ENCODE results near the gene LCN15.
A peak's percentile ranks its signal among the peaks of the same experiment; 100 is the strongest.

The LCN15 gene

DNA sequence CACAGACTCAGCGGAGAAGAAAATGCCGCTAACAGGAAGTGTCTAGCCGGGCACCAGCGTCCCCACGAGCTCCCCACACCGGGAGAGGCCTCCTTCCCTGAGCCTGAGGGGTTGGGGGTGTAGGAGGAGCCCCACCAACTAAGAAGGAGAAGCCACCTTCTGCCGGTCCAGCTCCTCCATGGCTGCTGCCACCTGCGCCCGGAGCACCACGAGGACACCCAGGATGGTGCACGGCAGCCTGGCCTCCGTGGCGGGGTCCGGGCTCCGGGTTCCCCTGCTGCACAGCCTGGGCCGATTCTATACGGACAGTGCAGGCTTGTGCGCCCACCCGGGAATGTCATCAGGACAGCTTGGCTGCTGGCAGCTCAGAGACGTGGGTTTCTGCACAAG, 6.6 kb downstream of the LCN15 start:
- H2BK120ac ChIP-seq (ENCODE audit: low read depth, low read length) = no peak overlapping the region
- H2BK12ac ChIP-seq (ENCODE audit: low read length in 2 of 2) = no peak overlapping the region
- WGBS = 90% methylated on average over 20 of the region's 20 CpGs
- no peak overlapping the region for H3K23ac ChIP-seq (ENCODE audit: low read length in 2 of 2)
- H3K4ac ChIP-seq (ENCODE audit: low read depth in 1 of 2, low read length in 2 of 2) = no peak overlapping the region
- H3K14ac ChIP-seq (ENCODE audit: low read length in 2 of 2) = no peak overlapping the region
- peaks cover 11 to 44% of the 10 kb centered on the region in 2 experiments for H3K27me3 ChIP-seq (ENCODE audit: control insufficient read depth in 1 of 2, insufficient read depth in 1 of 2, low read length in 2 of 2)
- H3K79me1 ChIP-seq (replicated peaks; ENCODE audit: low read length, poor library complexity, severe bottlenecking) = no peaks in the 10 kb centered on the region
- H3K4me3 ChIP-seq (ENCODE audit: insufficient read depth in 1 of 2, low read depth in 1 of 2, low read length in 2 of 2) = peak overlapping the region in 1 of 2 experiments; percentile 8
- H3K4me1 ChIP-seq (ENCODE audit: control insufficient read depth, insufficient read depth, low read depth, low read length) = peaks cover 3% of the 10 kb centered on the region
- H3K4me2 ChIP-seq (ENCODE audit: low read length, poor library complexity, severe bottlenecking) = no peak overlapping the region
- no peak overlapping the region for H4K91ac ChIP-seq (ENCODE audit: low read length)
- H2AFZ ChIP-seq (ENCODE audit: low read depth, low read length) = no peak overlapping the region
- no peak overlapping the region for H4K8ac ChIP-seq (ENCODE audit: low read length)
- no peak for DNase-seq
- peaks cover 11% of the 10 kb centered on the region for H3K9me3 ChIP-seq (ENCODE audit: control insufficient read depth, low read length)
- no peak overlapping the region for H3K27ac ChIP-seq (ENCODE audit: low read length, poor library complexity, severe bottlenecking)
- H2BK5ac ChIP-seq (ENCODE audit: low read depth, low read length, poor library complexity, severe bottlenecking) = no peak overlapping the region
- H2BK15ac ChIP-seq (ENCODE audit: low read depth, poor library complexity, severe bottlenecking) = no peak overlapping the region
- H3K9ac ChIP-seq (ENCODE audit: low read length) = no peak overlapping the region
- H2AK5ac ChIP-seq (ENCODE audit: low read length, severe bottlenecking) = no peak overlapping the region
- H3K36me3 ChIP-seq (ENCODE audit: control insufficient read depth in 1 of 2, insufficient read depth in 2 of 2, low read depth in 1 of 2, low read length in 2 of 2) = no peaks in the 10 kb centered on the region
- H3K18ac ChIP-seq (ENCODE audit: low read depth in 1 of 2, low read length in 2 of 2) = no peak overlapping the region

DNA sequence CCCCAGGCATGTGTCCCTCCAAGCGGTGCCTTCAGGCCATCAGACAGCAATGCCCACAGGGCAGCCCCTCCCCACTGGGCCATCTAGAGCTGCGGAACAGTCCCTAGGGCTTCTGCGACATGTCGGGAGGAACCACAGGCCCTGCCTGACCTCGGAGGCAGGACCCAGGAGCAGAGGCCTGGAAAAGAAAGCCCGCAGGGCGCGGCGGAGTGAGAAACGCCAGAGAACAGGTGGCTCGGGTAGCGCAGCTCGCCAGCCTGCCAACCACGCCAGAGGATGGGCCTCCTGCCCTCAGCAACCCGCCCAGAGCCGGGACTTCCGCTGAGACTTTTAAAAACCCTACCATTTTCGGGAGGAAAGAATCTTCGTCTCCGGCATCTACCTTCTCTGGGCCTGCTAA, 7.0 kb downstream of the LCN15 start:
- no peak overlapping the region for H3K27ac ChIP-seq (ENCODE audit: low read length, poor library complexity, severe bottlenecking)
- no peak overlapping the region for H3K9ac ChIP-seq (ENCODE audit: low read length)
- no peak overlapping the region for H4K8ac ChIP-seq (ENCODE audit: low read length)
- no peak overlapping the region for H3K4ac ChIP-seq (ENCODE audit: low read depth in 1 of 2, low read length in 2 of 2)
- no peak overlapping the region for H2BK120ac ChIP-seq (ENCODE audit: low read depth, low read length)
- no peak overlapping the region for H3K23ac ChIP-seq (ENCODE audit: low read length in 2 of 2)
- no peak overlapping the region for H3K18ac ChIP-seq (ENCODE audit: low read depth in 1 of 2, low read length in 2 of 2)
- H3K9me3 ChIP-seq (ENCODE audit: control insufficient read depth, low read length) = peaks cover 11% of the 10 kb centered on the region
- H3K36me3 ChIP-seq (ENCODE audit: control insufficient read depth in 1 of 2, insufficient read depth in 2 of 2, low read depth in 1 of 2, low read length in 2 of 2) = no peaks in the 10 kb centered on the region
- no peak overlapping the region for H3K4me2 ChIP-seq (ENCODE audit: low read length, poor library complexity, severe bottlenecking)
- H2AFZ ChIP-seq (ENCODE audit: low read depth, low read length) = no peak overlapping the region
- peaks cover 11 to 45% of the 10 kb centered on the region in 2 experiments for H3K27me3 ChIP-seq (ENCODE audit: control insufficient read depth in 1 of 2, insufficient read depth in 1 of 2, low read length in 2 of 2)
- H2BK12ac ChIP-seq (ENCODE audit: low read length in 2 of 2) = no peak overlapping the region
- H3K79me1 ChIP-seq (replicated peaks; ENCODE audit: low read length, poor library complexity, severe bottlenecking) = no peaks in the 10 kb centered on the region
- no peak overlapping the region for H2BK5ac ChIP-seq (ENCODE audit: low read depth, low read length, poor library complexity, severe bottlenecking)
- H3K4me3 ChIP-seq (ENCODE audit: insufficient read depth in 1 of 2, low read depth in 1 of 2, low read length in 2 of 2) = no peak overlapping the region
- DNase-seq = no peak
- no peak overlapping the region for H2BK15ac ChIP-seq (ENCODE audit: low read depth, poor library complexity, severe bottlenecking)
- no peak overlapping the region for H3K14ac ChIP-seq (ENCODE audit: low read length in 2 of 2)
- peaks cover 3% of the 10 kb centered on the region for H3K4me1 ChIP-seq (ENCODE audit: control insufficient read depth, insufficient read depth, low read depth, low read length)
- WGBS = 87% methylated on average over 20 of the region's 20 CpGs
- H2AK5ac ChIP-seq (ENCODE audit: low read length, severe bottlenecking) = no peak overlapping the region
- H4K91ac ChIP-seq (ENCODE audit: low read length) = no peak overlapping the region

DNA sequence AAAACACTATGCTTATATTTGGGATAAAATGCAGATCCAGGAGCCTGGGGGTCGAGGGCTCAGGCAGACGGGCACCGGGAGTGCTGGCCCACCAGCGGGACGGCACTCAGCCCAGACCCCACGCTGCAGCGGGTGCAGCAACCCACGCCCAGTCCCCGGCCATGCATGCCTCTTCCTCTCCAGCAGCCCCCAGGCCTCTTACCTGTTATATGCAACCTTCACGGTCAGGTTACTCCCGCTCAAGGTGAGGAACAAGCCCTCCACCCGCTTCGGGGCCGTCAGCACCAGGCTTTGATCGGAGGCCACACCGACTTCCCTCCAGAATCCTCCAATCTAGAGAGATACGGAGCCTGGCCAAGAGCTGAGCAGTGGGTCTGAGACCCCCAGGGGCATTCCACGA, 7.5 kb downstream of the LCN15 start:
- no peak overlapping the region for H2BK5ac ChIP-seq (ENCODE audit: low read depth, low read length, poor library complexity, severe bottlenecking)
- no peak overlapping the region for H3K4me3 ChIP-seq (ENCODE audit: insufficient read depth in 1 of 2, low read depth in 1 of 2, low read length in 2 of 2)
- DNase-seq = no peak
- H2AFZ ChIP-seq (ENCODE audit: low read depth, low read length) = no peak overlapping the region
- no peaks in the 10 kb centered on the region for H3K79me1 ChIP-seq (replicated peaks; ENCODE audit: low read length, poor library complexity, severe bottlenecking)
- H3K9me3 ChIP-seq (ENCODE audit: control insufficient read depth, low read length) = peaks cover 16% of the 10 kb centered on the region
- H3K4ac ChIP-seq (ENCODE audit: low read depth in 1 of 2, low read length in 2 of 2) = no peak overlapping the region
- no peak overlapping the region for H2BK12ac ChIP-seq (ENCODE audit: low read length in 2 of 2)
- H3K27ac ChIP-seq (ENCODE audit: low read length, poor library complexity, severe bottlenecking) = no peak overlapping the region
- no peaks in the 10 kb centered on the region for H3K36me3 ChIP-seq (ENCODE audit: control insufficient read depth in 1 of 2, insufficient read depth in 2 of 2, low read depth in 1 of 2, low read length in 2 of 2)
- no peak overlapping the region for H2BK120ac ChIP-seq (ENCODE audit: low read depth, low read length)
- H3K23ac ChIP-seq (ENCODE audit: low read length in 2 of 2) = no peak overlapping the region
- no peak overlapping the region for H3K14ac ChIP-seq (ENCODE audit: low read length in 2 of 2)
- no peak overlapping the region for H3K18ac ChIP-seq (ENCODE audit: low read depth in 1 of 2, low read length in 2 of 2)
- H3K9ac ChIP-seq (ENCODE audit: low read length) = no peak overlapping the region
- no peak overlapping the region for H2BK15ac ChIP-seq (ENCODE audit: low read depth, poor library complexity, severe bottlenecking)
- no peak overlapping the region for H2AK5ac ChIP-seq (ENCODE audit: low read length, severe bottlenecking)
- peaks cover 14 to 48% of the 10 kb centered on the region in 2 experiments for H3K27me3 ChIP-seq (ENCODE audit: control insufficient read depth in 1 of 2, insufficient read depth in 1 of 2, low read length in 2 of 2)
- no peak overlapping the region for H4K8ac ChIP-seq (ENCODE audit: low read length)
- 96% methylated on average over 18 of the region's 18 CpGs for WGBS
- peaks cover 3% of the 10 kb centered on the region for H3K4me1 ChIP-seq (ENCODE audit: control insufficient read depth, insufficient read depth, low read depth, low read length)
- no peak overlapping the region for H4K91ac ChIP-seq (ENCODE audit: low read length)
- no peak overlapping the region for H3K4me2 ChIP-seq (ENCODE audit: low read length, poor library complexity, severe bottlenecking)

DNA sequence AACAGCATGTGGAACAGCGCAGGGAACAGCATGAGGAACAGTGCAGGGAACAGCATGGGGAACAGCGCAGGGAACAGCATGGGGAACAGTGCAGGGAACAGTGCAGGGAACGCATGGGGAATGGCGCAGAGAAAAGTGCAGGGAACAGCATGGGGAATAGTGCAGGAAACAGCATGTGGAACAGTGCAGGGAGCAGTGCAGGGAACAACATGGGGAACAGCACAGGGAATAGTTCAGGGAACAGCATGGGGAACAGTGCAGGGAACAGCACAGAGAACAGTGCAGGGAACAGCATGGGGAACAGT, 8.2 kb downstream of the LCN15 start:
- no peak overlapping the region for H2AFZ ChIP-seq (ENCODE audit: low read depth, low read length)
- no peak overlapping the region for H3K4me2 ChIP-seq (ENCODE audit: low read length, poor library complexity, severe bottlenecking)
- no peak for DNase-seq
- H3K4me3 ChIP-seq (ENCODE audit: insufficient read depth in 1 of 2, low read depth in 1 of 2, low read length in 2 of 2) = no peak overlapping the region
- no peak overlapping the region for H3K4ac ChIP-seq (ENCODE audit: low read depth in 1 of 2, low read length in 2 of 2)
- H4K91ac ChIP-seq (ENCODE audit: low read length) = no peak overlapping the region
- no peak overlapping the region for H2BK12ac ChIP-seq (ENCODE audit: low read length in 2 of 2)
- peaks cover 3% of the 10 kb centered on the region for H3K4me1 ChIP-seq (ENCODE audit: control insufficient read depth, insufficient read depth, low read depth, low read length)
- no peaks in the 10 kb centered on the region for H3K79me1 ChIP-seq (replicated peaks; ENCODE audit: low read length, poor library complexity, severe bottlenecking)
- H3K9me3 ChIP-seq (ENCODE audit: control insufficient read depth, low read length) = peaks cover 19% of the 10 kb centered on the region
- H3K18ac ChIP-seq (ENCODE audit: low read depth in 1 of 2, low read length in 2 of 2) = no peak overlapping the region
- H2BK120ac ChIP-seq (ENCODE audit: low read depth, low read length) = no peak overlapping the region
- peaks cover 20 to 51% of the 10 kb centered on the region in 2 experiments for H3K27me3 ChIP-seq (ENCODE audit: control insufficient read depth in 1 of 2, insufficient read depth in 1 of 2, low read length in 2 of 2)
- H3K9ac ChIP-seq (ENCODE audit: low read length) = no peak overlapping the region
- H2AK5ac ChIP-seq (ENCODE audit: low read length, severe bottlenecking) = no peak overlapping the region
- no peak overlapping the region for H3K27ac ChIP-seq (ENCODE audit: low read length, poor library complexity, severe bottlenecking)
- H3K36me3 ChIP-seq (ENCODE audit: control insufficient read depth in 1 of 2, insufficient read depth in 2 of 2, low read depth in 1 of 2, low read length in 2 of 2) = no peaks in the 10 kb centered on the region
- H4K8ac ChIP-seq (ENCODE audit: low read length) = no peak overlapping the region
- 95% methylated on average over 4 of the region's 4 CpGs for WGBS
- no peak overlapping the region for H3K14ac ChIP-seq (ENCODE audit: low read length in 2 of 2)
- H3K23ac ChIP-seq (ENCODE audit: low read length in 2 of 2) = no peak overlapping the region
- H2BK15ac ChIP-seq (ENCODE audit: low read depth, poor library complexity, severe bottlenecking) = no peak overlapping the region
- no peak overlapping the region for H2BK5ac ChIP-seq (ENCODE audit: low read depth, low read length, poor library complexity, severe bottlenecking)

Measured in mesenchymal stem cell (in vitro differentiated cells and primary cell).